A549 (cell line): ENCODE measurements around the gene ELP5. TPM values are rescaled to one million over a fixed set of nuclear protein-coding genes. Genes with fewer than 3 reads are reported as not detected.

Experiments used
- ATAC-seq, 2 experiments: fragments of 200-7000 bp in 1 of 2; fragments of >200 bp in 1 of 2; cut with Nextera tagmentation in 1 of 2; cut with Tn5 transposase in 1 of 2; 3 replicates each; pipeline versions ENCODE4 v1.8.0 to v1.9.1; 2018 to 2020; ENCODE audit warnings: mild to moderate bottlenecking in 1 of 2, moderate library complexity in 1 of 2
- CTCF ChIA-PET: fragments of 300-600 bp; sonication (Branson Sonifier 250); formaldehyde crosslinking; extraction: SDS; loops from one replicate; lab custom pipeline; 2021; ENCODE audit warnings: antibody characterized with exemption, inconsistent platforms; lab: Yijun Ruan, JAX
- POLR2A ChIA-PET: fragments of 350-600 bp; formaldehyde crosslinking; extraction: SDS; loops from one replicate; lab custom pipeline; 2021; ENCODE audit warnings: antibody characterized with exemption, inconsistent platforms; lab: Yijun Ruan, JAX
- DNase-seq, 2 experiments: peaks; one replicate each; pipeline versions ENCODE4 v3.0.0 to v3.0.0-alpha.2; 2011 to 2016; ENCODE audit warnings: low read depth in 1 of 2, low spot score in 1 of 2
- FAIRE-seq: peaks from 2 replicates; lab custom pipeline; 2011; peaks lifted over from hg19 to GRCh38; lab: Jason Lieb, UNC
- H3K27ac ChIP-seq, 2 experiments: fragments of >200 bp; sonication (Bioruptor Twin); formaldehyde crosslinking; 3 replicates each; pipeline ENCODE4 v1.5.1; 2016 to 2017
- H3K4me1 ChIP-seq: fragments of >200 bp; sonication (Bioruptor Twin); formaldehyde crosslinking; 3 replicates; pipeline ENCODE4 v1.6.1; 2016
- H3K4me2 ChIP-seq: fragments of >200 bp; sonication (Bioruptor Twin); formaldehyde crosslinking; 3 replicates; pipeline ENCODE4 v1.6.1; 2016
- H3K4me3 ChIP-seq: fragments of >200 bp; sonication (Bioruptor Twin); formaldehyde crosslinking; 3 replicates; pipeline ENCODE4 v1.5.1; 2016
- H3K9me3 ChIP-seq: fragments of >200 bp; sonication (Bioruptor Twin); formaldehyde crosslinking; 3 replicates; pipeline ENCODE4 v1.6.1; 2016
- CHD4 ChIP-seq: fragments of 200-600 bp; sonication (generic); IDR thresholded peaks from 2 replicates; pipeline ENCODE4 v1.6.1; 2016; ENCODE audit warnings: antibody characterized with exemption, mild to moderate bottlenecking, borderline replicate concordance
- EHMT2 ChIP-seq: fragments of 200-600 bp; sonication (generic); IDR thresholded peaks from 2 replicates; pipeline ENCODE4 v1.6.1; 2016; ENCODE audit warnings: antibody characterized with exemption, low read depth, mild to moderate bottlenecking, moderate library complexity
- GATA3 ChIP-seq: IDR thresholded peaks from 2 replicates; pipeline ENCODE4 v1.6.1; 2012; ENCODE audit warnings: borderline replicate concordance
- HEYL ChIP-seq: fragments of 250-450 bp; sonication (Bioruptor Pico); IDR thresholded peaks from 2 replicates; pipeline ENCODE4 v1.8.0; 2021; ENCODE audit warnings: mild to moderate bottlenecking, moderate library complexity
- JUN ChIP-seq, 2 experiments: fragments of >200 bp; sonication (Bioruptor Twin); formaldehyde crosslinking; IDR thresholded peaks; 2 replicates in 1 of 2; 3 replicates in 1 of 2; pipeline ENCODE4 v1.6.1; 2016 to 2017
- MAFK ChIP-seq: fragments of 450-650 bp; IDR thresholded peaks from 2 replicates; pipeline ENCODE4 v1.6.1; 2014; ENCODE audit not compliant: partially characterized antibody
- MYC ChIP-seq: IDR thresholded peaks from 2 replicates; pipeline ENCODE4 v1.6.1; 2012; ENCODE audit warnings: mild to moderate bottlenecking, inconsistent platforms, low read length, improper control_type of control experiment, borderline replicate concordance
- NFE2L2 ChIP-seq: fragments of 150-350 bp; conservative IDR thresholded peaks from 2 replicates; pipeline ENCODE4 v1.6.1; 2014; ENCODE audit warnings: low read length
- POLR2A ChIP-seq: IDR thresholded peaks from 2 replicates; pipeline ENCODE4 v1.6.1; 2012; ENCODE audit warnings: mild to moderate bottlenecking, low read length
- RAD21 ChIP-seq, 2 experiments: fragments of >200 bp in 1 of 2; sonication (Bioruptor Twin) in 1 of 2; formaldehyde crosslinking in 1 of 2; IDR thresholded peaks in 1 of 2; conservative IDR thresholded peaks in 1 of 2; 2 replicates in 1 of 2; 3 replicates in 1 of 2; pipeline ENCODE4 v1.6.1; 2012 to 2018; ENCODE audit warnings: inconsistent platforms in 1 of 2
- RCOR1 ChIP-seq: fragments of 150-350 bp; IDR thresholded peaks from 2 replicates; pipeline ENCODE4 v1.6.1; 2014; ENCODE audit warnings: antibody characterized with exemption, low read length, low read depth
- RNF2 ChIP-seq: fragments of 200-600 bp; sonication (generic); IDR thresholded peaks from 2 replicates; pipeline ENCODE4 v1.6.1; 2016; ENCODE audit warnings: low read depth, mild to moderate bottlenecking, antibody characterized with exemption, moderate library complexity, borderline replicate concordance
- ZFP36 ChIP-seq: fragments of 450-650 bp; IDR thresholded peaks from 2 replicates; pipeline ENCODE4 v1.6.1; 2014; ENCODE audit warnings: borderline replicate concordance; ENCODE audit not compliant: partially characterized antibody
- WGBS: methylation state at CpG from one replicate; pipeline ENCODE4 v1.1.6; 2017; ENCODE audit errors: missing lambda C conversion rate; 5-methylcytosine and 5-hydroxymethylcytosine counted together
- polyA plus RNA-seq, 4 experiments: library from polyadenylated mRNA; depleted of rRNA in 3 of 4; stranded (reverse); fragments of >200 nt; fragmentation: RNase III in 1 of 4; extraction: RNeasy Plus Mini Kit Qiagen cat#74134 plus additional on column Dnase treatment in 1 of 4; gene quantifications; 2 replicates in 3 of 4; 3 replicates in 1 of 4; pipeline ENCODE4 v1.2.3, GENCODE V29; 2011 to 2017
- TF ChIP-seq, protein P1 (sequence below): fragments of >200 bp; sonication (Bioruptor Twin); formaldehyde crosslinking; IDR thresholded peaks from 3 replicates; pipeline ENCODE4 v1.6.1; 2016
- TF ChIP-seq, protein P2 (sequence below): fragments of 250-450 bp; sonication (Bioruptor Pico); IDR thresholded peaks from 2 replicates; pipeline ENCODE4 v1.5.0; 2020; ENCODE audit warnings: low read depth, mild to moderate bottlenecking, moderate library complexity
- TF ChIP-seq, protein P3 (sequence below): IDR thresholded peaks from 2 replicates; pipeline ENCODE4 v1.6.1; 2012; ENCODE audit warnings: low read depth, borderline replicate concordance
- TF ChIP-seq, protein P4 (sequence below): IDR thresholded peaks from 2 replicates; pipeline ENCODE4 v1.6.1; 2012
- TF ChIP-seq, protein P5 (sequence below): fragments of >200 bp; sonication (Bioruptor Twin); formaldehyde crosslinking; IDR thresholded peaks from 3 replicates; pipeline ENCODE4 v1.5.1; 2016
- TF ChIP-seq, protein P6 (sequence below): fragments of 450-650 bp; IDR thresholded peaks from 2 replicates; pipeline ENCODE4 v1.6.1; 2014; ENCODE audit warnings: antibody characterized with exemption

Gene ELP5
- polyA plus RNA-seq, 2 of the 4 experiments (the other 2 are of a cell fraction), result 92.1 to 133 TPM

DNA sequence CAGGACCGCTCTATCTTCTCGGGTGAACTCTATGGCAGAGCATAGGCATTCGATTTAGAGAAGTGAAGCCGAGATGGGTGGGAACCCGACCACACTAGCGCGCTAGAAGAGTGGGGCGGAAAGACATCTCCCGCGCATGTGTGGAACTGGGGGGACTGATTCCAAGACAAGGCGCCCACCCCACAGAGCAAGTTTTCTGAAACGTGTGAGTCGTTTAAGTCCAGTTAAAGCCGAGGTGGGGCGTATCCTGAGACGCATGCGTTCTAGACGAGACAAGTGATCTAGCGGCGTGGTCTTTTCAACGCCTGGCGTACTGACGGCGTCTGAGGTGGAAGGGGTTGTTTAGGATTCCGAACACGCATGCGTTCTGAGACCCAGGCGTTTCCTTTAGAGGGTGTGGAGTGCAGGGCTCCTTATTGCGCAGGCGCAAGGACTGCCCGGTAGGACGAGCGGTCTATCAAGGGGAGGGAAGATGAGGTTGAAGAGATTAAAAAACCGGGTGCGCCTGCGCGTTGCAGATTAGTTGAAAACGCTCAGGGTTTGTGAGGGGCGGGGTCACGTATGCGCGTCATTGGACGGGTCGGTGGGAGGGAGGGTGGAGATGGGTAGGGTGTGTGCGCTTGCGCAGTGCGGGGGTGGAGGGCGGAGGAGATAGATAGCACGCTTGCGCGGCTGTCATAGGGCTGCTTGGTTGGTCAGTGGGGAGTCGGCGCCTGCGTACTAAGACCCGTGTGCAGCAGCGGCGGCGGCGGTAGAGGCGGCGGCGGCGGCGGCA lies 55.1 kb downstream of the ELP5 start, which contains the start of gene EIF5A:
Gene EIF5A (plus strand): TSS at position 718 of the 775 bp plus-strand sequence. CDS start 2,008 bp downstream, outside the sequence.
- Histone ChIP-seq H3K9me3 (no peaks in the 10 kb centered on the region), H3K4me2 (peak within 1 kb of the TSS; percentile 95), H3K4me3 (peak within 1 kb of the TSS; percentile 98), H3K4me1 (peaks cover 29% of the 10 kb centered on the region), H3K27ac (peak within 1 kb of the TSS; percentile 98 to 100)
- TF ChIP-seq POLR2A (peak; percentile 71), RCOR1 (no peak), JUN (IDR thresholded peaks at IDR 0.05) (peak; percentile 59 to 75; a peak in 1 of 5 replicates), NFE2L2 (no peak), ZFP36 (no peak), HEYL (CRISPR knock-in tag) (no peak), CHD4 (no peak), MAFK (no peak), RNF2 (no peak), EHMT2 (no peak), MYC (peak; percentile 66), GATA3 (no peak), RAD21 (conservative IDR thresholded peaks at IDR 0.05 in 1 of 2, IDR thresholded peaks at IDR 0.05 in 1 of 2) (no peak)
- TF ChIP-seq, protein P1, sequence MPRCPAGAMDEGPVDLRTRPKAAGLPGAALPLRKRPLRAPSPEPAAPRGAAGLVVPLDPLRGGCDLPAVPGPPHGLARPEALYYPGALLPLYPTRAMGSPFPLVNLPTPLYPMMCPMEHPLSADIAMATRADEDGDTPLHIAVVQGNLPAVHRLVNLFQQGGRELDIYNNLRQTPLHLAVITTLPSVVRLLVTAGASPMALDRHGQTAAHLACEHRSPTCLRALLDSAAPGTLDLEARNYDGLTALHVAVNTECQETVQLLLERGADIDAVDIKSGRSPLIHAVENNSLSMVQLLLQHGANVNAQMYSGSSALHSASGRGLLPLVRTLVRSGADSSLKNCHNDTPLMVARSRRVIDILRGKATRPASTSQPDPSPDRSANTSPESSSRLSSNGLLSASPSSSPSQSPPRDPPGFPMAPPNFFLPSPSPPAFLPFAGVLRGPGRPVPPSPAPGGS, result peak; percentile 54; the same call in 2 of the 3 replicates
- TF ChIP-seq, protein P2, sequence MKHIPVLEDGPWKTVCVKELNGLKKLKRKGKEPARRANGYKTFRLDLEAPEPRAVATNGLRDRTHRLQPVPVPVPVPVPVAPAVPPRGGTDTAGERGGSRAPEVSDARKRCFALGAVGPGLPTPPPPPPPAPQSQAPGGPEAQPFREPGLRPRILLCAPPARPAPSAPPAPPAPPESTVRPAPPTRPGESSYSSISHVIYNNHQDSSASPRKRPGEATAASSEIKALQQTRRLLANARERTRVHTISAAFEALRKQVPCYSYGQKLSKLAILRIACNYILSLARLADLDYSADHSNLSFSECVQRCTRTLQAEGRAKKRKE (CRISPR knock-in tag), result no peak
- TF ChIP-seq, protein P3, sequence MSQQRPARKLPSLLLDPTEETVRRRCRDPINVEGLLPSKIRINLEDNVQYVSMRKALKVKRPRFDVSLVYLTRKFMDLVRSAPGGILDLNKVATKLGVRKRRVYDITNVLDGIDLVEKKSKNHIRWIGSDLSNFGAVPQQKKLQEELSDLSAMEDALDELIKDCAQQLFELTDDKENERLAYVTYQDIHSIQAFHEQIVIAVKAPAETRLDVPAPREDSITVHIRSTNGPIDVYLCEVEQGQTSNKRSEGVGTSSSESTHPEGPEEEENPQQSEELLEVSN, result 0 out of 2 replicates have a peak, but pooled peaks have one; percentile 44
- TF ChIP-seq, protein P4, sequence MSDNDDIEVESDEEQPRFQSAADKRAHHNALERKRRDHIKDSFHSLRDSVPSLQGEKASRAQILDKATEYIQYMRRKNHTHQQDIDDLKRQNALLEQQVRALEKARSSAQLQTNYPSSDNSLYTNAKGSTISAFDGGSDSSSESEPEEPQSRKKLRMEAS, result peak; percentile 90
- TF ChIP-seq, protein P5, sequence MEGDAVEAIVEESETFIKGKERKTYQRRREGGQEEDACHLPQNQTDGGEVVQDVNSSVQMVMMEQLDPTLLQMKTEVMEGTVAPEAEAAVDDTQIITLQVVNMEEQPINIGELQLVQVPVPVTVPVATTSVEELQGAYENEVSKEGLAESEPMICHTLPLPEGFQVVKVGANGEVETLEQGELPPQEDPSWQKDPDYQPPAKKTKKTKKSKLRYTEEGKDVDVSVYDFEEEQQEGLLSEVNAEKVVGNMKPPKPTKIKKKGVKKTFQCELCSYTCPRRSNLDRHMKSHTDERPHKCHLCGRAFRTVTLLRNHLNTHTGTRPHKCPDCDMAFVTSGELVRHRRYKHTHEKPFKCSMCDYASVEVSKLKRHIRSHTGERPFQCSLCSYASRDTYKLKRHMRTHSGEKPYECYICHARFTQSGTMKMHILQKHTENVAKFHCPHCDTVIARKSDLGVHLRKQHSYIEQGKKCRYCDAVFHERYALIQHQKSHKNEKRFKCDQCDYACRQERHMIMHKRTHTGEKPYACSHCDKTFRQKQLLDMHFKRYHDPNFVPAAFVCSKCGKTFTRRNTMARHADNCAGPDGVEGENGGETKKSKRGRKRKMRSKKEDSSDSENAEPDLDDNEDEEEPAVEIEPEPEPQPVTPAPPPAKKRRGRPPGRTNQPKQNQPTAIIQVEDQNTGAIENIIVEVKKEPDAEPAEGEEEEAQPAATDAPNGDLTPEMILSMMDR, result no peak
- TF ChIP-seq, protein P6, sequence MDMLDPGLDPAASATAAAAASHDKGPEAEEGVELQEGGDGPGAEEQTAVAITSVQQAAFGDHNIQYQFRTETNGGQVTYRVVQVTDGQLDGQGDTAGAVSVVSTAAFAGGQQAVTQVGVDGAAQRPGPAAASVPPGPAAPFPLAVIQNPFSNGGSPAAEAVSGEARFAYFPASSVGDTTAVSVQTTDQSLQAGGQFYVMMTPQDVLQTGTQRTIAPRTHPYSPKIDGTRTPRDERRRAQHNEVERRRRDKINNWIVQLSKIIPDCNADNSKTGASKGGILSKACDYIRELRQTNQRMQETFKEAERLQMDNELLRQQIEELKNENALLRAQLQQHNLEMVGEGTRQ, result no peak
- under 1% methylated on average over 62 of the region's 64 CpGs for WGBS
- DNase-seq (peak; percentile 100), FAIRE-seq (peak; percentile 100), ATAC-seq (peak; percentile 86)
- POLR2A ChIA-PET, result no interaction called here
- CTCF ChIA-PET, result interaction anchor here (0.6 to 2.4 kb wide), 2 partner anchors 10 to 66 kb away, joined by 3 to 58 read pairs; no protein-coding TSS in a partner anchor
